NCI-H69 (cell line): Measurements from ENCODE around the gene SH3RF2.

ENCODE experiments used
- DNase-seq: peaks from one replicate; lab custom pipeline; 2025; lab: John Stamatoyannopoulos, UW

SH3RF2 gene

GRCh38 chr5:145921211-145921610 lies 15.2 kb upstream of the SH3RF2 start:
- DNase-seq, result no peak

DNA sequence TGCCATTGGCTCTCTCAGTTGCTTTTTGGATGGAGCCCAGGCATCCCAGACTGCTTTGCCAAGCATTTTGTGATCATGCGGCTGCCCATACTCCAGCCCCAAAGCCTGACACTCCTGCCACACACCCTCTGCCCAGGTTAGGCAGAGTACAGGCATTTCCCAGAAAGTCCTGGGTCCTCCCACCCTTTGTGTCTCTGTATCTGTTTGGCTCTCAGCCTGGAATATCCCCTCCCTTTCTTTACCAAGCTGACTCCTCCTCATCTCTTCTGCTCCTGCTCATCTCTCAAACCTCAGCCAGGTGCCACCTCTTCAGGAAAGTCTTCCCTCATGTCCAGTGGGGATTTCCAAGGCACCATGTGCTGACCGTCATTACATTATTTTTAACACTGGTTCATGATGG lies 14.3 kb upstream of the SH3RF2 start:
- no peak for DNase-seq

GRCh38 chr5:145923405-145923804 lies 13.0 kb upstream of the SH3RF2 start:
- no peak for DNase-seq

GRCh38 chr5:145924849-145925248 lies 11.5 kb upstream of the SH3RF2 start:
- DNase-seq, result no peak

DNA sequence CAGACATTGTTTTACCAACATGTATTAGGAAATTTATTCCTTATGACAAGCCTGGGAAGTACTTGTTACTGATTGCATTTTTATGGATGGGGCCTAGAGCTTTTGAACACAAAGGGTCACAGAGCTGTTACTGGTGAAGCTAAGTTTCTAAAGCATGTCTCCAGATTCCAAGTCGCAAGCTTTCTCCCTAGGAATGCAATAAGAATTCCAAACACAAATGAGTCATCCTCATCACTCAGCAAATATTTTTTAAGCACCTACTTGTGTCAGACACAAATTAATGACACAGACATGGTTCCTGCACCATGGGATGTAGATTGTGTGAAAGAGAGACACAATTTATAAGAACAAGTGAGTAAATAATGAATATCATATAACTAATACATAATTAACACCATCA lies 11.0 kb upstream of the SH3RF2 start:
- DNase-seq, result peak; percentile 18

DNA sequence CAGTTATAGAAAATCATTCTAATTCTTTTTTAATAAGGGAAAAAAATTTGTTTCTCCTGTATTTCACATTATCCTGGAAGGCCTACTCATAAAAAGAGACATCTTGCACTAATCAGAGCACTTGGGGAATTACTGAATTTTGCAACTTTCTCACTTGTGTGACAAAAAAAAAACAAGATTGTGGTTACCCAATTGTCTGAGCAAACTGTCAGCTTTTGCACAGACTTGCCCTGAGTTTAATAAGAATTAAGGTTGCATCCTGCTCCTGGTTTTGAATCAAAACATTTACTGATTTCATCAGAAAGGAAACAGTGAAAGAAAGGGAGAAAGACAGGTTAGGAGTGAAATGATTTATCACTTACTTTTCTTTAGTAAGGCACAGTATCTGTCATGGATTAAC lies 10.6 kb upstream of the SH3RF2 start:
- DNase-seq, result no peak

DNA sequence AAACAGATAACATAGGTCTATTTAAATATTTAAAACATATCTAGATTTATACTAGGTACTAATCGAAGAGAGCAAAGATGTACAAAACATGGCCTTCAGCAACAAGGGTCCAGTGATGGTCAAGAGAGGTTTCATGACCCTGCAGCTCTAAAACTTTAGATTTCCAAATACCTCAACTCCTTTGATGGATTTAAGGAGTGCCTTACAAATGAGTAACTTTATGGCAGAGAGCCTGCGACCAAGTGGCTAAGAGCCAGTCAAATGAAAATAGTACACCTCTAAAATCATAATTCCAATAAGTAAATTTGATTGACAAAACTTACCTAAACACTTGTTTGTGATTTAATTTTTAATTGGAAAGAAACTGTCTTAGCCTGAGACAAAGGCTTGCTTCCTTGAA lies 4.7 kb upstream of the SH3RF2 start:
- no peak for DNase-seq

DNA sequence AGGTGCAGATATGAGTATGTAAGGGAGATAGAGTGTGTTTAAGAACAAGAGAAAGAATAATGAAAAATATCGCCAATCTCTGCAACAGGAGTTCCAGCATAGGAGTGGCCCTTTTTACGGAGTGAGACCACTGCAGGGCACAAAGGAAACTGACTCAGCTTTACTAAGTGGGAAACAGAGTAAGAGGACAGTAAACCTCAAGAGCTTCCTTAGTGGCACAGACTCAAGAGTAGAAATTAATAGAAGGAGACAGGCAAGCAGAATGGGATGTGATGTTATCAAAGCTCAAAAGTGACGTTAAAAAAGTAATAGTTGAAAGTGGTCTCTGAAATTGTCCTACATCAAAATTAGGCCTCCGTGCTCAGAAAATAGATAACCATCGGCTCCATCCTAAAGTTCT lies 2.1 kb upstream of the SH3RF2 start:
- DNase-seq, result no peak

DNA sequence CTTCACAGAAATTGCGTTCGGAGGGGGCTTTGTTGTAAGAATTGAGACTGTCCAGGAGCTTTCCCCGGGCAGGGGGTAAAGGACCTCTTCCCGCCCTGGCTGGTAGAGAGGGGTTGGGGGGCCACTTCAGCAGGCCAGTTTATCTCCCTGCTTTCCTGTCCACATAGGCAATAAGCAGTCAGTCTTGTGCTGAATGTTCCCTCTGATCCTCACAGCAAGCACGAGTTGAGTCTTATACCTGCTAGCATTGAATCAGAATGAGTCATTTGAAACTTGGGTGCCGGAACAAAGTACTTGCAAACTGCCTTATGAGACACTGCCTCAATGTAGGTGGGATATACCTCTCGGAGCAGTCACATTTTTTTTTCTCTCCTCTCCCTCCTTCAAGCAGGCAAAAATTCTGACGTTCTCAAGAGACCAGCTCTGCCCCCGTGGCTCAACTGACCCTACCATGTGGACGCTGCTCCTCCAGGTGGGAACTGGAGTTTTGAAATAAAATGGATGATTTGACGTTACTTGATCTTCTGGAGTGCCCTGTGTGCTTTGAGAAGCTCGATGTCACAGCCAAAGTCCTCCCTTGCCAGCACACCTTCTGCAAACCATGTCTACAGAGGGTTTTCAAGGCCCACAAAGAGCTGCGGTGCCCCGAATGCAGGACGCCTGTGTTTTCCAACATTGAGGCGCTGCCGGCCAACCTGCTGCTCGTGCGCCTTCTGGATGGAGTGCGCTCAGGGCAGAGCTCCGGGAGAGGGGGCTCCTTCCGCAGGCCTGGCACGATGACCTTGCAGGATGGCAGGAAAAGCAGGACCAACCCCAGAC lies 1.3 kb downstream of the SH3RF2 start:
- no peak for DNase-seq

DNA sequence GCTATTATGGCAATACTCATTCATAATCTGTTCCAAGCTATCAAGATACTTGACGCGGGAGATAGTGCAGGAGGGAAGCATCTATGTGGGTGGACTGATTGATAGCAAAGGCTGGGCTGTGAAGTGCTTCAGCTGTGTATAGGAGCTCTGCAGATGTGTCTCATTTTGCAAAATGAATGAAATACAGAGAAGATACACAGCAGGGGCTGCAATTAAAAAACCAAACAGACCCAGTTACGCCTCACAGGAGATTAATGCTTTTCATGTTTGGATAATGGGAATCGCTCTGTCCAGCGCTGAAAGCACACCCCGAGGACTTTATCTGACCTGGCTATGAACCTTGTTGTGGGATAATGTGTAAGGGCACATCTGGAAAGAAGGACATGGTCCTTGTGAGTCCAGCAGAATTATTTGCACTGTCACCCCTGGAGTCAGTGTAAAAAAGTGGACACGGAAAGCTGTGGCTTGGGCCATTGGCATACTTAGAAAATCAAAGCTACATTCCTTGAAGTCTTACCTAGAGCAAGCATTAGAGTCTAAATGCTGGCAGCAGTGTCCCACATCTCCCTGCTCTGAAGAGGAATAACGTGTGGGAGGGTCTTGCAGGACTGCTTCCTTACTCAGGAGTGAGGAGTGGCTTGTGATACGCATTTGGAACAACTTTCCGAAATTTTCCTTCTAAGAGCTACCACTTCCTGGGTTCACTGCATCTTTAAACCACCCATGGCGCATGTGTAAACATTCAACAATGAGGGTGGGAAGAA lies 2.6 kb downstream of the SH3RF2 start:
- peak; percentile 94 for DNase-seq

DNA sequence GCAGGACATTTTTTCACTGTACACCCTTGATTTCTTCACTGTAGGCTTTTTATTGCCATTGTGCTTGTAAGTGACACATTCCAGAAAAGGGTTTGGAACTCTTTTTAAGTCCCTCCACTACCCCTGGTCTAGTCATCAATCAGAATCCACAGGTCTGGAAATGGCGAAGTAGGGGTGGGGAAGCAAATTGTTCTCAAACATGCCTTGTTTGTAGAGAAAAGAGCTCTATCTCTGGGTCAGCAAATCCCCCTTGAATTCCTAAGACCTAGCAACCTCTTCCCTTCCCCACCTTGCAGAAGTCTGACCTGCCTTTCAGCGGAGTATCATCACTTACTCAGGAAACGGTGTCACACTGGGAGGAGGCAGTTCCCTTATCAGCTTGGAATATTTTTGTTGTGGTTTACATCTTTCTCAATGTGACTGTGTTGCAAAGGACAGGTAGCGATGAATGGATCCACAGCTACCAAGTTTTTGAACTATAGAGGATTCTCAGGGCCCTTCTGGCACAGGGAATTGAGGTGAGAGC lies 3.2 kb downstream of the SH3RF2 start:
- no peak for DNase-seq

DNA sequence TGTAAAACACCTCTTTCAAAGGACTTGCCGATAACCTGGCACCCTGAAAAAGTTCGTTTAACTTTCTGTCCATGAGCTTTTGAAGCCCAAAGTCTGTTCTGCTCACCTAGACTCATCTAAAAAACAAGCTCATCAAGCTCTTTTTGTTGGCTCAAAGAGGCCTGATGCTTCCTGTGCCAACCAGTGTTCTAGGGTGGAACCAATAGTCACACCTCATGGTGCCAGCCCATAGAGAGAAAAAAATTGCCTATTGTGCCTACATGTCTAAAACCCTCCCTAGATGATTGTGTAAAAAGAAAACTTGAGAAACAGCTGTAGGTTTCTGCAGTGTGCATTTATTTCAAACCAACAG lies 4.7 kb downstream of the SH3RF2 start:
- DNase-seq, result no peak

DNA sequence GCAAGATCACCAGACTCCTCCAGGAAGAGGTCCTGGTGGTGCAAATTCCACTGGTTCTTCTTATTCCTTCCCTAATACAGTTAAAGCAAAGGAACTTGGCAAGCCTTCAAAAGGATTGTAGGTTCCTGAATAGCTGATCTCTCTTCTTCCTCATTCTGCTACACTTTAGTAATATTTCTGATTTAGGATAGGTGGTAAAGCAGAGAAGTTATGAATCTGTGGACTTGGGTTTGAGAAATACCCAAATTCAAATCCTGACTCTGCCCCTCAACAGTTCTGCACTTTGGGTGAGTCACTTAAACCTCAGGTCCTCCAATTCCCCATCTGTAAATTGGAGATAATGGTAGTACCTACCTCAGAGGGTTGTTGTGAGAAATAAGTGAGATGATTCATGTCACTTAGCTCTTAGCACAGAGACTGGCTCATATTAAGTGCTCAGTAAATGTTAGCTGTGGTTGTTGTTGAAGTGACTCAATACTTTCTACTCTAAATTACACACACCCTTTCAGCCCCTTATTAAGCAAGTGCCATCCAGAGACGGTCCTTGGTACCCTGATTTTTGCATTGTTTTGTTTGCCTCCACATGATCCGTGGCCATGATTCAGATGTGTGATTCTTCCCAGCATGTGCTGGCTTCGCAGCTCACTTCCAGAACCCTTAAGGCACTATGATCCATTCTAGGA lies 5.2 kb downstream of the SH3RF2 start:
- peak; percentile 17 for DNase-seq

GRCh38 chr5:145942201-145942600 lies 5.8 kb downstream of the SH3RF2 start:
- DNase-seq, result peak; percentile 52

GRCh38 chr5:145942749-145943148 lies 6.4 kb downstream of the SH3RF2 start:
- DNase-seq, result no peak

DNA sequence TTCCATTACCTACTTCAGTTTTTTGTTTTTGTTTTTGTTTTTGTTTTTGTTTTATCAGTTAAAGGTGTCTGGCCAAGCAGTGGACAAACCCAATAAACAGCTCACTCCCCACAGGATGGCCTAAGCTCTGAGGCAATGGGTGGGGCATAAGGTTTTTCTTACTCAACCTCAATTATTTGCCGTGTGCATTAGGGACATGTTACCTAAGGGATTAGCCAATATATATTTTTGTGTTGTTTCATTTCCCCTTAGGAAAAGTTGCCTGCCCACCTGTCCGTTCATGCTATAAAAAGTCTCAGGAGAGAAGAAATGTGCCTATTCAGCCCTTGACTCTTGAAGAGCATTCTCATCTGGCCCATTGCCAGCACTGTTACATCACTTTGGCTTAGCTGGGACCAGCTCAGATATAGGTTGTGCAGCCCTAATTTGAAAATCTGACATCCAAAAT lies 7.3 kb downstream of the SH3RF2 start:
- DNase-seq, result peak; percentile 88

- peak; percentile 36 for DNase-seq
Observed at GRCh38 chr5:145944328-145944727, 8.0 kb downstream of the SH3RF2 start.

- no peak for DNase-seq
Observed at GRCh38 chr5:145945620-145946111, 9.3 kb downstream of the SH3RF2 start.

- DNase-seq, result no peak
Observed at GRCh38 chr5:145946112-145946861, 9.9 kb downstream of the SH3RF2 start.

GRCh38 chr5:145947581-145947980 lies 11.2 kb downstream of the SH3RF2 start:
- no peak for DNase-seq

- DNase-seq, result no peak
Observed at GRCh38 chr5:145948047-145948446, 11.7 kb downstream of the SH3RF2 start.

DNA sequence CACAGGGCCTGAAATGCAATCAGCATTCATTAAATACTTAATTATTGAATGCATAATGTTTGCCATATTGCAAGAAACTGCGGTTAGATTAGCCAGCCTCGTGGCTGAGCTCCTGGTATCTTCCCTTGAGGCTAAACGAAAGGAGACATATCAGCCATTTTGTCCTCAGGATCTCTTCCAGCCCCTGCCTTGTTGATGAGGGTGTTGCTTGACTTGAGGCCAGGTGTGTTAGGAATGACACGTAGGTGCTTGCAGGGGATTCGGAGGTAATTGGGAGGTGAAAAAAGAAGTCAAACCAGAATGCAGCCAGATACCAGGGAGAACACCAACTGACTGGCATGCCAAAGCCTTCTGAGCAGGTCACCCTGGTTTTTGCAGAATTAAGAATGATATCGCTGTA lies 12.5 kb downstream of the SH3RF2 start:
- DNase-seq, result peak; percentile 33
